HEK293 (cell line): Measurements from ENCODE around the gene PLEKHF1.

Source experiments
- CTCF ChIP-seq: fragments of 450-650 bp; formaldehyde crosslinking; IDR thresholded peaks from 2 replicates; pipeline ENCODE4 v1.5.1; 2016; ENCODE audit warnings: missing biosample characterization, missing genetic modification characterization
- MEIS1 ChIP-seq: sonication (generic); formaldehyde crosslinking; IDR thresholded peaks from 2 replicates; pipeline ENCODE4 v1.8.1; 2022; ENCODE audit warnings: missing genetic modification reagents, mild to moderate bottlenecking, borderline replicate concordance
- REST ChIP-seq: fragments of 450-650 bp; formaldehyde crosslinking; IDR thresholded peaks from 2 replicates; pipeline ENCODE4 v1.5.1; 2016; ENCODE audit warnings: missing biosample characterization, missing genetic modification characterization
- ZBTB17 ChIP-seq: fragments of 450-650 bp; formaldehyde crosslinking; IDR thresholded peaks from 2 replicates; pipeline ENCODE4 v1.5.1; 2016; ENCODE audit warnings: missing biosample characterization, missing genetic modification characterization
- ZBTB49 ChIP-seq: fragments of 450-650 bp; formaldehyde crosslinking; IDR thresholded peaks from 2 replicates; pipeline ENCODE4 v1.5.1; 2016; ENCODE audit warnings: missing biosample characterization, missing genetic modification characterization, low read depth
- ZFP41 ChIP-seq: fragments of 450-650 bp; formaldehyde crosslinking; IDR thresholded peaks from 2 replicates; pipeline ENCODE4 v1.5.1; 2016; ENCODE audit warnings: missing biosample characterization, missing genetic modification characterization, borderline replicate concordance
- ZNF121 ChIP-seq: fragments of 450-650 bp; formaldehyde crosslinking; IDR thresholded peaks from 2 replicates; pipeline ENCODE4 v1.5.1; 2016; ENCODE audit warnings: missing biosample characterization, missing genetic modification characterization
- ZNF138 ChIP-seq: fragments of 450-650 bp; formaldehyde crosslinking; IDR thresholded peaks from 2 replicates; pipeline ENCODE4 v1.5.1; 2016; ENCODE audit warnings: missing biosample characterization, missing genetic modification characterization, borderline replicate concordance
- ZNF16 ChIP-seq: fragments of 450-650 bp; formaldehyde crosslinking; IDR thresholded peaks from 2 replicates; pipeline ENCODE4 v1.5.1; 2016; ENCODE audit warnings: low read depth, missing biosample characterization, missing genetic modification characterization
- ZNF324 ChIP-seq: fragments of 450-650 bp; formaldehyde crosslinking; IDR thresholded peaks from 2 replicates; pipeline ENCODE4 v1.5.1; 2016; ENCODE audit warnings: missing biosample characterization, missing genetic modification characterization
- ZNF350 ChIP-seq: fragments of 450-650 bp; formaldehyde crosslinking; IDR thresholded peaks from 2 replicates; pipeline ENCODE4 v1.5.0; 2017; ENCODE audit warnings: missing biosample characterization, mild to moderate bottlenecking, missing genetic modification characterization
- ZNF423 ChIP-seq: fragments of 450-650 bp; formaldehyde crosslinking; IDR thresholded peaks from 2 replicates; pipeline ENCODE4 v1.5.1; 2016; ENCODE audit warnings: missing biosample characterization, missing genetic modification characterization
- ZXDB ChIP-seq: fragments of 450-650 bp; formaldehyde crosslinking; IDR thresholded peaks from 2 replicates; pipeline ENCODE4 v1.5.1; 2016; ENCODE audit warnings: missing biosample characterization, missing genetic modification characterization

- TF ChIP-seq CTCF (tag by site-specific recombination) (no peak), ZFP41 (tag by site-specific recombination) (no peak), MEIS1 (CRISPR knock-in tag) (no peak), ZNF350 (tag by site-specific recombination) (no peak), ZNF16 (tag by site-specific recombination) (no peak), ZBTB49 (no peak), ZNF121 (no peak), REST (no peak), ZNF324 (tag by site-specific recombination) (no peak), ZXDB (tag by site-specific recombination) (no peak), ZNF423 (tag by site-specific recombination) (no peak), ZNF138 (tag by site-specific recombination) (no peak), ZBTB17 (tag by site-specific recombination) (no peak)
Measured at GRCh38 chr19:29680937-29681336, 15.7 kb downstream of the PLEKHF1 start.
